GM12878 (cell line): Measurements from ENCODE around the gene PRM3. TPM values are rescaled to one million over a fixed set of nuclear protein-coding genes. Genes with fewer than 3 reads are reported as not detected.

Experiments used
- HDGF ChIP-seq: fragments of 450-650 bp; IDR thresholded peaks from 2 replicates; pipeline ENCODE4 v1.6.1; 2016; ENCODE audit warnings: antibody characterized with exemption
- JUNB ChIP-seq: IDR thresholded peaks from 2 replicates; pipeline ENCODE4 v1.6.1; 2016; ENCODE audit warnings: antibody characterized with exemption, mild to moderate bottlenecking
- KDM1A ChIP-seq: fragments of 200-600 bp; sonication (generic); IDR thresholded peaks from 2 replicates; pipeline ENCODE4 v1.6.1; 2016; ENCODE audit warnings: borderline replicate concordance
- MYC ChIP-seq: IDR thresholded peaks from 2 replicates; pipeline ENCODE4 v1.6.1; 2011; ENCODE audit warnings: mild to moderate bottlenecking, low read length, moderate library complexity, inconsistent platforms; ENCODE audit not compliant: insufficient read depth, insufficient replicate concordance, insufficient read length, severe bottlenecking
- NFYB ChIP-seq: IDR thresholded peaks from 2 replicates; pipeline ENCODE4 v1.6.1; 2011; ENCODE audit warnings: low read depth, mild to moderate bottlenecking, low read length, improper control_type of control experiment, moderate library complexity; ENCODE audit not compliant: insufficient read depth
- POLR2AphosphoS5 ChIP-seq: IDR thresholded peaks from 2 replicates; pipeline ENCODE4 v1.6.1; 2011; ENCODE audit warnings: mild to moderate bottlenecking, low read length, inconsistent platforms
- RBBP5 ChIP-seq: fragments of 200-600 bp; sonication (generic); conservative IDR thresholded peaks from 2 replicates; pipeline ENCODE4 v1.6.1; 2016
- RELA ChIP-seq: fragments of 450-650 bp; IDR thresholded peaks from 2 replicates; pipeline ENCODE4 v1.8.0; 2014; ENCODE audit warnings: borderline replicate concordance; ENCODE audit not compliant: partially characterized antibody
- SKIL ChIP-seq: fragments of 450-650 bp; IDR thresholded peaks from 2 replicates; pipeline ENCODE4 v1.6.1; 2017; ENCODE audit warnings: mild to moderate bottlenecking, low read depth, inconsistent platforms; ENCODE audit not compliant: poor library complexity, severe bottlenecking
- TCF3 ChIP-seq: IDR thresholded peaks from 2 replicates; pipeline ENCODE4 v1.6.1; 2012; ENCODE audit warnings: low read depth, mild to moderate bottlenecking, low read length, borderline replicate concordance; ENCODE audit not compliant: insufficient read depth
- TCF7 ChIP-seq: IDR thresholded peaks from 2 replicates; pipeline ENCODE4 v1.6.1; 2014; ENCODE audit warnings: antibody characterized with exemption, borderline replicate concordance
- WRNIP1 ChIP-seq: IDR thresholded peaks from 2 replicates; pipeline ENCODE4 v1.6.1; 2011; ENCODE audit warnings: low read depth, low read length, improper control_type of control experiment, borderline replicate concordance
- ZBTB40 ChIP-seq: fragments of 450-650 bp; IDR thresholded peaks from 2 replicates; pipeline ENCODE4 v1.6.1; 2016; ENCODE audit warnings: mild to moderate bottlenecking, moderate library complexity, borderline replicate concordance
- ZNF274 ChIP-seq: IDR thresholded peaks from one replicate; pipeline ENCODE4 v1.8.0; 2011; ENCODE audit not compliant: insufficient read length, insufficient read depth
- ZSCAN29 ChIP-seq: fragments of 450-650 bp; IDR thresholded peaks from 2 replicates; pipeline ENCODE4 v1.6.1; 2017; ENCODE audit warnings: mild to moderate bottlenecking, moderate library complexity
- polyA plus RNA-seq, 11 experiments: library from polyadenylated mRNA; depleted of rRNA in 4 of 11; unstranded in 6 of 11; stranded (reverse) in 5 of 11; fragments of >200 nt; fragmentation: Nextera tagmentation in 4 of 11; fragmentation: Illumina TruSeq in 1 of 11; extraction: Ambion mirVana in 4 of 11; extraction: Trizol in 1 of 11; gene quantifications; 1 replicate in 1 of 11; 2 replicates in 10 of 11; pipeline versions ENCODE4 v1.2.1 to v1.2.3, GENCODE V29; 2011 to 2016; ENCODE audit warnings: inconsistent platforms in 2 of 11, missing spikeins in 2 of 11, low read depth in 1 of 11
- total RNA-seq, 4 experiments: library from RNA; depleted of rRNA in 3 of 4; stranded (reverse); fragments of >200 nt in 3 of 4; fragmentation: Illumina TruSeq in 1 of 4; extraction: Trizol in 1 of 4; gene quantifications; 2 replicates each; pipeline versions ENCODE4 v1.2.1 to v1.2.3, GENCODE V29; 2013 to 2021
- TF ChIP-seq, protein P1 (sequence below): fragments of 450-650 bp; IDR thresholded peaks from 2 replicates; pipeline ENCODE4 v1.6.1; 2018; ENCODE audit warnings: mild to moderate bottlenecking, low read depth, moderate library complexity; ENCODE audit not compliant: partially characterized antibody
- TF ChIP-seq, protein P2 (sequence below): fragments of 450-650 bp; IDR thresholded peaks from 2 replicates; pipeline ENCODE4 v1.6.1; 2014; ENCODE audit warnings: mild to moderate bottlenecking

Gene PRM3
- total and polyA plus RNA-seq, 10 of the 15 experiments (the other 5 are each of a cell fraction or from before 2014, with no cell fraction given): not detected

DNA sequence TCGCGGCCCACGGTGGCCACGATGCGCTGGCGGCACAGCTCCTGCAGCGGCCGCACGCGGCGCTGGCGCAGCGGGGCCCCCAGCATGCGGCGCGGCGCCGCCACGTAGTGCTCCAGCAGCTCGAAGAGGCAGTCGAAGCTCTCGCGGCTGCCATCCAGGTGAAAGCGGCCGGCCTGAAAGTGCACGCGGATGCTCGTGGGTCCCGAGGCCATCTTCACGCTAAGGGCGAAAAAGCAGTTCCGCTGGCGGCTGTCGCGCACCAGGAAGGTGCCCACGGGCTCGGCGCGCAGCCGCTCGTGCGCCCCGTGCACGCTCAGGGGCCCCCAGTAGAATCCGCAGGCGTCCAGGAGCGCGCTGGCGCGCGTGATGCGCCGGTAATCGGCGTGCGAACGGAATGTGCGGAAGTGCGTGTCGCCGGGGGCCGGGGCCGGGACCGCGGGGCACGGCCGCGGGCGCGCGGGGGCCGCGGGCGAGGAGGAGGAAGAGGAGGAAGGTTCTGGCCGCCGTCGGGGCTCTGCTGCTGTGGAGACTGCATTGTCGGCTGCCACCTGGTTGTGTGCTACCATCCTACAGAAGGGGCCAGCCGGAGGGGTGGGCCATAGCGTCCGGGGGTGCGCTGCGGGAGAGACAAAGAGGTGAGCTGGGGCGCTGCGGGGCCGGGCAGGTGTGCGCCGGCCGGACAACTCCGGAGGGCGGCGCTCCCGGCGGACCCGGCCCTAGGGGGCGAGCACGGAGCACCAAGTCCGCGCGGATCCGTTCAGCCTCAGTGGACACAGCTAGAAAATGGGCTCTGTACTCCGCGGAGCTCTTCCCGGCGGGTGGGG lies 18.3 kb downstream of the PRM3 start (continued):
- TF ChIP-seq POLR2AphosphoS5: peak; percentile 64
- TF ChIP-seq ZBTB40: no peak
- TF ChIP-seq, protein P1, sequence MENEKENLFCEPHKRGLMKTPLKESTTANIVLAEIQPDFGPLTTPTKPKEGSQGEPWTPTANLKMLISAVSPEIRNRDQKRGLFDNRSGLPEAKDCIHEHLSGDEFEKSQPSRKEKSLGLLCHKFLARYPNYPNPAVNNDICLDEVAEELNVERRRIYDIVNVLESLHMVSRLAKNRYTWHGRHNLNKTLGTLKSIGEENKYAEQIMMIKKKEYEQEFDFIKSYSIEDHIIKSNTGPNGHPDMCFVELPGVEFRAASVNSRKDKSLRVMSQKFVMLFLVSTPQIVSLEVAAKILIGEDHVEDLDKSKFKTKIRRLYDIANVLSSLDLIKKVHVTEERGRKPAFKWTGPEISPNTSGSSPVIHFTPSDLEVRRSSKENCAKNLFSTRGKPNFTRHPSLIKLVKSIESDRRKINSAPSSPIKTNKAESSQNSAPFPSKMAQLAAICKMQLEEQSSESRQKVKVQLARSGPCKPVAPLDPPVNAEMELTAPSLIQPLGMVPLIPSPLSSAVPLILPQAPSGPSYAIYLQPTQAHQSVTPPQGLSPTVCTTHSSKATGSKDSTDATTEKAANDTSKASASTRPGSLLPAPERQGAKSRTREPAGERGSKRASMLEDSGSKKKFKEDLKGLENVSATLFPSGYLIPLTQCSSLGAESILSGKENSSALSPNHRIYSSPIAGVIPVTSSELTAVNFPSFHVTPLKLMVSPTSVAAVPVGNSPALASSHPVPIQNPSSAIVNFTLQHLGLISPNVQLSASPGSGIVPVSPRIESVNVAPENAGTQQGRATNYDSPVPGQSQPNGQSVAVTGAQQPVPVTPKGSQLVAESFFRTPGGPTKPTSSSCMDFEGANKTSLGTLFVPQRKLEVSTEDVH: no peak
- TF ChIP-seq KDM1A: no peak
- TF ChIP-seq WRNIP1: no peak
- no peak for TF ChIP-seq JUNB
- no peak for TF ChIP-seq NFYB
- TF ChIP-seq RELA: no peak
- TF ChIP-seq ZSCAN29: no peak
- TF ChIP-seq MYC: peak; percentile 84
- TF ChIP-seq HDGF: no peak
- TF ChIP-seq TCF3: no peak; the same call in 1 of the 2 replicates
- no peak for TF ChIP-seq RBBP5
- TF ChIP-seq ZNF274: no peak
- TF ChIP-seq, protein P2, sequence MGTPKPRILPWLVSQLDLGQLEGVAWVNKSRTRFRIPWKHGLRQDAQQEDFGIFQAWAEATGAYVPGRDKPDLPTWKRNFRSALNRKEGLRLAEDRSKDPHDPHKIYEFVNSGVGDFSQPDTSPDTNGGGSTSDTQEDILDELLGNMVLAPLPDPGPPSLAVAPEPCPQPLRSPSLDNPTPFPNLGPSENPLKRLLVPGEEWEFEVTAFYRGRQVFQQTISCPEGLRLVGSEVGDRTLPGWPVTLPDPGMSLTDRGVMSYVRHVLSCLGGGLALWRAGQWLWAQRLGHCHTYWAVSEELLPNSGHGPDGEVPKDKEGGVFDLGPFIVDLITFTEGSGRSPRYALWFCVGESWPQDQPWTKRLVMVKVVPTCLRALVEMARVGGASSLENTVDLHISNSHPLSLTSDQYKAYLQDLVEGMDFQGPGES: no peak
- TF ChIP-seq SKIL: no peak
- no peak for TF ChIP-seq TCF7
